Body of pancreas (tissue), 4 donors: ENCODE measurements around the gene TPCN2. TPM values are rescaled to one million over a fixed set of nuclear protein-coding genes. Genes with fewer than 3 reads are reported as not detected.
A peak's percentile ranks its signal among the peaks of the same experiment; 100 is the strongest.

Source experiments
- ATAC-seq: fragments of 150-250 bp; one replicate; pipeline ENCODE4 v1.9.1; 2016
- DNase-seq, 4 donors: peaks; one replicate each; pipeline ENCODE4 v3.0.0-alpha.2; 2019
- H3K27ac ChIP-seq, 4 donors: fragments of 200-600 bp; sonication (generic); 1 replicate in 3 of 4; 2 replicates in 1 of 4; pipeline versions ENCODE4 v1.5.1 to v1.6.1; 2016 to 2019; ENCODE audit warnings: mild to moderate bottlenecking in 1 of 4, mixed read lengths in 1 of 4, moderate library complexity in 1 of 4
- H3K27me3 ChIP-seq, 2 donors: fragments of 200-600 bp; sonication (generic); one replicate each; pipeline ENCODE4 v1.6.0; 2016; ENCODE audit warnings: mild to moderate bottlenecking in 1 of 2
- H3K36me3 ChIP-seq, 2 donors: fragments of 200-600 bp; sonication (generic); replicated peaks in 1 of 2; 2 replicates each; pipeline ENCODE4 v1.5.1; 2016; ENCODE audit warnings: low read depth in 2 of 2; ENCODE audit not compliant: insufficient read depth in 1 of 2
- H3K4me1 ChIP-seq: fragments of 200-600 bp; sonication (generic); one replicate; pipeline ENCODE4 v1.6.0; 2016
- H3K4me3 ChIP-seq, 2 donors: fragments of 200-600 bp; sonication (generic); 1 replicate in 1 of 2; 2 replicates in 1 of 2; pipeline ENCODE4 v1.5.1; 2016 to 2019
- H3K9me3 ChIP-seq, 3 donors: fragments of 200-600 bp; sonication (generic); 1 replicate in 2 of 3; 2 replicates in 1 of 3; pipeline ENCODE4 v1.5.1; 2016
- CTCF ChIP-seq, 7 experiments: fragments of 450-650 bp in 4 of 7; fragments of 200-600 bp in 3 of 7; sonication (generic) in 3 of 7; IDR thresholded peaks; one replicate each; pipeline ENCODE4 v1.5.1; 2016 to 2019; ENCODE audit warnings: antibody characterized with exemption in 7 of 7
- POLR2A ChIP-seq, 3 donors: fragments of 450-650 bp; IDR thresholded peaks; one replicate each; pipeline ENCODE4 v1.6.1; 2016; ENCODE audit warnings: antibody characterized with exemption in 3 of 3, mild to moderate bottlenecking in 2 of 3
- WGBS, 2 donors: methylation state at CpG; one replicate each; pipeline ENCODE4 v1.1.5; 2017; 5-methylcytosine and 5-hydroxymethylcytosine counted together
- intact Hi-C: fragments of 100-400 bp; cut with DNase I; formaldehyde crosslinking; loops from one replicate; pipeline ENCODE4 v1.15.1; 2023
- total RNA-seq, 2 donors: library from RNA; depleted of rRNA; stranded (reverse); fragments of >200 nt; gene quantifications; one replicate each; pipeline ENCODE4 v1.1.0, GENCODE V29; 2016

Gene TPCN2
- total RNA-seq, 2 donors from 2014 or later, result 10.9 to 18.9 TPM

DNA sequence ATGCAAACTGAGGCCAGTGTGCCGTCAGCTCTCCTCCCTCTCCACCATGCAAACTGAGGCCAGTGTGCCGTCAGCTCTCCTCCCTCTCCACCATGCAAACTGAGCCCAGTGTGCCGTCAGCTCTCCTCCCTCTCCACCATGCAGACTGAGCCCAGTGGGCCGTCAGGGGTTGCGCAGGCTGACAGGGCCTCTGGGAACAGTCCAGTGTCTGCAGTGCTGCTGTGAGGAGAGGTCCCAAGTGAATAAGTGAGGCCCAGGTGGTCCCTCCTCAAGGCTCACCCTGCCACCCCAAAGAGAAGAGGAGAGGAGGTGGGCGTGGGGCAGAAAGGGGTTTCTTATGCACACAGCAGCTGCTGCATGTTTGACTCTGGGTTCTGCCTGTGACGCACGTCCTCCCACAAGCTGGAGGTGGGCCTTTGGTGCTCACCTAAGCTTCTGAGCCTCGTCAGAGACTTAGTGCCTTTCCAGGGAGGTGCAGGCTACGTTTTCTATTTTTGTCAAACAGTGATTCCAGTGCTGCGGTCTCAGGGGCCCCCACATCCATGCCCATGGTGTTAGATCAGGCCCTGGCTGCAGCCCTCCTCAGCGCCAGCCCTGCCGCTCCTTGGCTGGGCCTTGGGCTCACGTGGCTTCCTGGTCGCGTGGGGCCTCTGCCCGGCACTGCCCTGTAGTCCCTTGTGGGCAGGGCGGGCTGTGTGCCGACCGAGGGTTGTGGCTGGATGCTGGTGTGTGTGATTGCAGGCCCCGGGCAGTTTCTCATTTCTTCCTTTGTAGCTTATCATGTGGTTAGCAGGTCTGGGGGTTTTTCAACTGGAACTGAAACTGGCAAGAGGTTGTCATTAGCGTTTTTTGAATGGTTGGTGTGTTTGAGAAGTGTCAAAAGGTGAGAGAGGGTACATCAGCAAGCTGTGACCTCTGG, 7.1 kb downstream of the TPCN2 start:
- DNase-seq (peak in 1 of 4 donors; percentile 42), ATAC-seq (no peak)
- no peaks in the 10 kb centered on the region for H3K27me3 ChIP-seq
- TF ChIP-seq POLR2A (IDR thresholded peaks at IDR 0.05), result no peak
- H3K27ac ChIP-seq, result no peak overlapping the region
- H3K36me3 ChIP-seq, result no peaks in the 10 kb centered on the region
- no peaks in the 10 kb centered on the region for H3K9me3 ChIP-seq
- 75 to 81% methylated on average over 14 to 22 of the region's 22 CpGs for WGBS, 2 donors
- H3K4me3 ChIP-seq, result no peak overlapping the region
- peaks cover 11% of the 10 kb centered on the region for H3K4me1 ChIP-seq
- intact Hi-C loops, result no loop called here

GRCh38 chr11:69057236-69057635, 8.5 kb downstream of the TPCN2 start:
- intact Hi-C loops, result no loop called here
- Histone ChIP-seq H3K4me1 (no peaks in the 10 kb centered on the region), H3K9me3 (no peaks in the 10 kb centered on the region), H3K4me3 (no peak overlapping the region), H3K36me3 (no peaks in the 10 kb centered on the region), H3K27ac (no peak overlapping the region), H3K27me3 (no peaks in the 10 kb centered on the region)
- DNase-seq (no peak), ATAC-seq (no peak)
- WGBS, 2 donors, result 95 to 100% methylated on average over 10 to 15 of the region's 15 CpGs
- no peak for TF ChIP-seq CTCF (IDR thresholded peaks at IDR 0.05)
- no peak for TF ChIP-seq POLR2A (IDR thresholded peaks at IDR 0.05)

DNA sequence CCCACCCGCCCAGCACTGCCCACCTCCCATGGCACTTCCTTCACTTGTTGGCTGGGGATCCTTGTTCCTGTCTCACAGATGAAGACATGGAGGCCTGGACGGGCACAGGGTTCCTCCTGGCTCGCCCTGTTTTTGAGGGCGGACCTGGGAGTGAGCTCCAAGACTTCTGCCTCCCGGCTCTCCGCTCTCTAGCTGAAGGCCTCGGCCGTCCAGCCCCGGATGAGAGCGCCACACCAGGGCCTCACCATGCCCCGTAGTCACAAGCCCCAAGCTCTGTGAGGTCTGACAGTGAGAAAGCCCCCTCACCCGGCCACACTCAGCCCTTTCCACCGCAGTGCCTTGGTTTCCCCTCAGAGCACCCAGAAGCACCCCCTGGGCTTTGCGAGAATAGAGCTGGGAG, 9.1 kb downstream of the TPCN2 start:
- ATAC-seq (no peak), DNase-seq (no peak)
- H3K4me1 ChIP-seq, result no peaks in the 10 kb centered on the region
- H3K27ac ChIP-seq, result no peak overlapping the region
- 88 to 94% methylated on average over 9 to 14 of the region's 14 CpGs for WGBS, 2 donors
- H3K36me3 ChIP-seq, result no peaks in the 10 kb centered on the region
- TF ChIP-seq CTCF (IDR thresholded peaks at IDR 0.05), result no peak
- TF ChIP-seq POLR2A (IDR thresholded peaks at IDR 0.05), result no peak
- no peaks in the 10 kb centered on the region for H3K27me3 ChIP-seq
- intact Hi-C loops, result no loop called here
- no peak overlapping the region for H3K4me3 ChIP-seq
- H3K9me3 ChIP-seq, result no peaks in the 10 kb centered on the region

DNA sequence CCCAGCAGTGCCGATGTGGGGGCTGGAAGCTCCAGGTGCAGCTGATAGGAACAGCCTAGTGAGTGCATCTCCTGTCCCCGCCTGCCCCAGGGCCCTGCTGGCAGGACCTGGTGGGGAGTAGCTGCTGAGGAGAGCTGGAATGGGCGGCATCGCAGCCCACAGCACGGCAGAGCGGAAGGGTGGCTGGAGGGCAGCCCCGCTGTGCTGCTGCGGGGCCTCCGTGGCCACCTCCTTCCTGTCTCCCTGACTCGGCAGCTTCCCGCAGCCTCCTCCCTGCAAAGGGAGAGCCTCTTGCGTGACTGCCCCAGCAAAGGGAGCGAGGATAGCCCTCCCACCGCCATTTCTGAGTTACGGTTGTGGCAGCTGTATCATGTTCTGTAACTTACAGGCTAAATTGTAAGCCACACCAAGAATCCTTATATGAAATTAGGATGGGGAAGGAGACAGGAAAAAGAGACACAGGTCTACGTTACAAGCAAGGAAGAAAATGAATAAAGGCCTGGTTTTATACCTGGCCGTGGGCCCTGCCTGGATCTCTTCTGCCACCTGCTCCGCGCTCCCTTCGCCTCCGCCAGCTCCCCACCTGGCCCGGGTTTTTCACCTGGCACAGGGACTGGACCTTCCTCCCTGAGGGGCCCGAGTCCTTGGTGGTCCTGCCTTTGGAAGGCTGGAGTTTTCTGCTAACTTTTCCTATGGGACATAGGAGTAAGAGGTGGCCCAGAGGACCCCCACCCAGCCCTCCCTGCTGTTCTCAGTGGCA, 10.0 kb downstream of the TPCN2 start:
- no peaks in the 10 kb centered on the region for H3K36me3 ChIP-seq
- ATAC-seq, result no peak
- TF ChIP-seq CTCF (IDR thresholded peaks at IDR 0.05), result no peak
- TF ChIP-seq POLR2A (IDR thresholded peaks at IDR 0.05), result no peak
- no peak overlapping the region for H3K4me3 ChIP-seq
- H3K27ac ChIP-seq, result no peak overlapping the region
- DNase-seq, result no peak
- WGBS, 2 donors, result 84 to 90% methylated on average over 11 to 23 of the region's 23 CpGs
- no peaks in the 10 kb centered on the region for H3K9me3 ChIP-seq
- H3K27me3 ChIP-seq, result no peaks in the 10 kb centered on the region
- intact Hi-C loops, result no loop called here
- H3K4me1 ChIP-seq, result no peaks in the 10 kb centered on the region

DNA sequence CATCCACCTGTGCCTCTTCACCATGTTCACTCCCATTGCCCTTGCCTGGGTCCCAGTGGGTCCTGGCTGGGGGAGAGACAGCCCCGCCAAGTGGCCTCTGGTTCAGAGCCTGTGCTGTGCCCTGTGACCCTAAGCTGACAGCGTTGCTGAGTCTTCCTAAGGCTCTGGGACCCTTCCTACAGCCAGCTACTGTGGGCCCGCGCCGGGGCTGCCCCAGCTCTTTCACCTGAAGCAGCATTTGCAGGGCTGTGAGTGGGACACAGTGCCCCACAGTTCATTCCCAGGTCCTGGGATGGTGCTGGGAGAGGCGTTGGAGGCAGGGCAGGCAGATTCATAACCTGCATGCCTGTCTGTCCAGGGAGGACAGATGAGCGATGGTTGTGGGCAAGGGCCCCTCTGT, 10.7 kb downstream of the TPCN2 start:
- H3K9me3 ChIP-seq, result no peaks in the 10 kb centered on the region
- 100% methylated on average over 4 to 5 of the region's 7 CpGs for WGBS, 2 donors
- H3K27ac ChIP-seq, result no peak overlapping the region
- no peaks in the 10 kb centered on the region for H3K4me1 ChIP-seq
- ATAC-seq (no peak), DNase-seq (no peak)
- no peak overlapping the region for H3K4me3 ChIP-seq
- intact Hi-C loops, result no loop called here
- TF ChIP-seq CTCF (IDR thresholded peaks at IDR 0.05) (no peak), POLR2A (IDR thresholded peaks at IDR 0.05) (no peak)
- H3K36me3 ChIP-seq, result no peaks in the 10 kb centered on the region
- no peaks in the 10 kb centered on the region for H3K27me3 ChIP-seq
